NCI-H2227 treated with DMSO at 0.1 percent for 48 hours (cell line): ENCODE measurements around the gene PRR19.
"Not testable (repeated sequence)": the region's sequence is repeated elsewhere in the genome, so short reads cannot be mapped to it uniquely, and the experiment has no call there.

Source experiments
- DNase-seq: peaks from one replicate; lab custom pipeline; 2025; lab: John Stamatoyannopoulos, UW

Gene PRR19

DNA sequence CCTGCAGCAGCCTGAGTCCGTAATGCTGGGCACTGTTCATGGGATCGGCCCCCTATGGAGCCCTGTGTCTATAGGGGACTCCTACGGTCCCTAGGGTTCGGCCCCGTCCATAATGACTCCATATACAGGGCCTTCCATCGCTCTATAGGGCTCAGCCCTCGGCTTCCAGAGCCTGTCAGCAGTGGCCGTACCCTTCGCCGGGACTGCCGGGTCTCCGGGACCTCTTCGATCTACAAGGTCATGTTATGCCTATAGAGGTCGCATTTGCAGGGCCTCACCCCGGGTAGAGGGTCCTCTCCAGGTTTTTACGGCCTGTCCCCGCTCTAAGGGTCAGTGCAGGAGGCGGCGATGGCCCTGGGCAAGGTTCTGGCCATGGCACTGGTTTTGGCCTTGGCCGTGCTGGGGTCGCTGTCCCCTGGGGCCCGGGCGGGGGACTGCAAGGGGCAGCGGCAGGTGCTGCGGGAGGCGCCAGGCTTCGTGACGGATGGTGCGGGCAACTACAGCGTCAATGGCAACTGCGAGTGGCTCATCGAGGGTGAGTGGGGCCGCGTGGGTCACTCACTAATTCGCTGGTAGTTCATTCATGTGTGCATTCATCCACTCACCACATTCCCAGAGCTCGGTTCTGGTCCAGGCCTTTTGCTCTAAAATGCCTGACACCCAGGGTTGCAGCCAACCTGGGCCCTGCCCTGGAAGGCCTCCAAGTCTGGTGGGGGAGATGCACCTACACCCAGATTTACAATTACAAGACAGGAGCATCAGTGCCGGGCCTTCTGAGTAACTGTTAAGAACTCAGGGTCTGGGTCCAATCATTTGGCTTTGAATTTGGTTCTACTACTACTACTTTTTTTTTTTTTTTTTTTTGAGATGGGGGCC is 24.2 kb downstream of the PRR19 start:
- no peak for DNase-seq

DNA sequence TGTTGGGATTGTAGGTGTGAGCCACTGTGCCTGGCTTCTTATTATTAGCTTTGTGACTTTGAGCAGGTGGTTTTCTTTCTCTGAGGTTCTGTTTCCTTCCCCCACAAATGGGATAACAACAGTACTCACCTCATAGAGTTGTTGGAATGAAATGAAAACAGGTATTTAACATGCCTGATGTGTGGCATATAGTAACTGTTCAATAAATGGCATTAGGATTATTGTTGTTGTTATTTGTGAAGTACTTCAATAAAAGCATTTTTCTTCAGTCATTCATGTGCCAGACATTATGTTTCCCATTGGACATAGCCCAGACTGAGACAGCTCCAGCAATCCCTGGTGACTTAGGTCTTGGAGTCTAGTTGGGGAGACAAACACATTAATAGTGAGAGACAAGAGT is 25.0 kb downstream of the PRR19 start:
- DNase-seq, result no peak

DNA sequence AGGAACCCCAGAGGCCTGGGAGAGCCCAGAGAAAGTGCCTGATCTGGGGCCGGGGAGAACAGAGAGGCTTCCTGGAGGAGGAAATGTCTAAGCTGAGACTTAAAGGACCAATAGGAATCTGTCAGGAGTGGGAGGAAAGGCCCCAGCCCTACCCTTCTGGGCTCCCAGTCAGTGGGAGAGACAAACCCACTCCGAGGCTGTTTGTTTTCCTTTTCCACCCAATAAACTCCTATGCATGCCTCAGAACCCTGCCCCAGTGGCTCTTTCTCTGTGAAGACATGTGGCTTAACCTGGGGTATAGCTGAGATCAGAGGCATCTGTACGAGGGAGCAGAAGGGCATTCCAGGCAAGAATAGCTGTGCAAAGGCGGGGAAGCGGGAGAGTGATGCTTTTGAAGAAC is 25.4 kb downstream of the PRR19 start:
- no peak for DNase-seq

DNA sequence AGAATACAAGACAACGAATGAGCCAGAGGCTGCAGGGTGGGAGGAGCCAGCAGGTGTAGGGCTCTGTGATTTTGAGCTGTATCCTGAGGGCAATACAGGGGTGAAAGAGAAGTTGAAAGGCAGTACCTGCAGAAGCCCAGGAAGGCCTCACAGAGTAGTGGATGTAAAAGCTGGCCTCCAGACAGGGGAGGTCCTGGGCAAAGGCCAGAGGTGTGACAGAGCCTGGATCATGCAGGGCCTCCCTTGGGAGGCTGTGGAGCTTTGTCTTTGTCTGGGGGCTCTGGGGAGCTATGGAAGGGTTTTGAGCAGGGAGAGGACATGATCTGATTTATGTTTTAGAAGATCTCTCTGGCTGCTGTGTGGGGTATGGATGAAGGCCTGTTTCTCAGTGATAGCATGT is 26.2 kb downstream of the PRR19 start:
- DNase-seq, result no peak

DNA sequence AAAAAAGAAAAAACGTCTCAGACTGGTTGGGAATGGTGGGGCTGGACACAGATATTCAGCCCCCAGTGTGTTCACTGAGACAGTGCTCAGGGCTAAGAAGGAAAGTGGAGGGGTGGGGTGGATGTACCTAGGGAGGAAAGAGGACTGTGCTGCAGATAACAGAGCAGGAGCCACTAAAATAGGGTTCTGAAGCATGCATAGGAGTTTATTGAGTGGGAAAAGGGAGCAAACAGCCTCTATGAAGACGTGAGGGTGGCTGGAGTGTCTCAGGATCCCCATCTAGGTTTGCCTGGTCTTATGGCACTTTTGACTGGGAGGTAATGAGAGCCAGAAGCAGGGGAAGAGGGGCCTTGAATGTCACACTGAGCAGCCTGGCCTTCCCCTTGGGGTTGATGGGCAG is 26.9 kb downstream of the PRR19 start:
- DNase-seq, result no peak

DNA sequence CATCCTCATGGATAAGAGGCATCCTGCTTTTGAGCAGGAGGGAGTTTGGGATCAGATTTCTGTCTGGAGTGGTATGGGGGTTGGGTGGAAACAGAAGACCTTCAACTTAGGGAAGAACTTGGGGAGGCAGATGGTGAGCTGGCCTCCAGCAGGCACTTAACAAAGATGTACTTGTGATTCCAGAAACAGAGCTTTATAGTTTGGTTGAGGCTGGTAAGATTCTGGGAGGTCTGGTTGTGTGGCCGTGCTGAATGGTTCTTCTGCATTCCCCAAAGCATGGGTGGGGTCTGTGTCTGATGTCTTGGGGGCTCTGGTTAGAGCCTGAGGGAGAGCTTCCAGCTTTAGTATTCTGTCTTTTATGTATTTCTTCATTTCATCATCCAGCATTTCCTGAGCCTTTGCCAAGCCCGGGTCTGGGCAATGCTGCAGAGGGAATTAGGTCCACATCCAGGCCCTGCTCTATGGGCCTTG is 28.3 kb downstream of the PRR19 start:
- no peak for DNase-seq

DNA sequence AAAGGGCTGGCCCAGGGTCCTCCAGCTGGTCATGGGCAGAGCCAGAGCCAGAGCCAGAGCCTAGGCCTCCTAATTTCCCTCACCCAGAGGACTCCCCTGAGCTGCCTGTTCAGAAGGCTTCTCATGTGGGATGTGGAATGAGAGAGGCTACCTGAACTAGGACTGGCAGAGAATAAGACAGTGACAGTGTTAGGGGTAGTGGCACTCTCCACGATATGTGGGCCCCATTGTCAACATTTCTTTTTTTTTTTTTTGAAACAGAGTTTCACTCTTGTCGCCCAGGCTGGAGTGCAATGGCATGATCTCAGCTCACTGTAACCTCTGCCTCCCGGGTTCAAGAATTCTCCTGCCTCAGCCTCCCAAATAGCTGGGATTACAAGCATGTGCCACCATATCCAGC is 29.4 kb downstream of the PRR19 start:
- not testable (repeated sequence) for DNase-seq

DNA sequence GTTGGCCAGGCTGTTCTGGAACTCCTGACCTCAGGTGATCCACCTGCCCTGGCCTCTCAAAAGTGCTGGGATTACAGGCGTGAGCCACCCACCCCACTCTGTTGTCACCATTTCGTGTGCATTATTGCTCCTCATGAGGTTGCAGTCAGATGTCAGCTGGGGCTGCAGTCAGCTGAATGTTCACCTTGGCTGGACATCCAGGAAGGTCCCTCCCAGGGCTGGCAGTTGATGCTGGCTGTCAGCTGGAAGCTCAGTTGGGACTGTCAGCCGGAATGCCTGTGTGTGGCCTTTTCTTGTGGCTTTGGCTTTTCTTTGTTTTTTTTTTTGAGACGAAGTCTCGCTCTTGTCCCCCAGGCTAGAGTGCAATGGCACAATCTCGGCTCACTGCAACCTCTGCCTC is 30.1 kb downstream of the PRR19 start:
- DNase-seq, result no peak

DNA sequence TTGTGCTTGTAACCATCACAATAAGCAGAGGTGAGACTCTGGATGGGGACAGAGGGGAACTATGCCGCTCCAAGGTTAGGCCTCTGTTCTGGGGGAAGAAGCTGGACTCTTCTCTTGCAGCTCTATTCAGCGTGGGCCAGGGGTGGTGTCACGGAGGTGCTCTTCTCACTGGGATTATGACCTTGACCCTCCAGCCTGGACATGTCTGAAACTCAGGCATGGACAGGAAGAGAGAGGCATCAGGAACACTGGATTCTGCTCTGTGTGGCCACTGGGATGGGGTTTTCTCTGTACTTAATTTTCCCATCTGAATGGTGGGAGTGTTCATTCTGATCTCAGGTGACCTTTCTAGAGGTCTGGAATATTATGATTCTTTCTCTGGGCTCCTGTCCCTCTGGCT is 31.1 kb downstream of the PRR19 start:
- no peak for DNase-seq

DNA sequence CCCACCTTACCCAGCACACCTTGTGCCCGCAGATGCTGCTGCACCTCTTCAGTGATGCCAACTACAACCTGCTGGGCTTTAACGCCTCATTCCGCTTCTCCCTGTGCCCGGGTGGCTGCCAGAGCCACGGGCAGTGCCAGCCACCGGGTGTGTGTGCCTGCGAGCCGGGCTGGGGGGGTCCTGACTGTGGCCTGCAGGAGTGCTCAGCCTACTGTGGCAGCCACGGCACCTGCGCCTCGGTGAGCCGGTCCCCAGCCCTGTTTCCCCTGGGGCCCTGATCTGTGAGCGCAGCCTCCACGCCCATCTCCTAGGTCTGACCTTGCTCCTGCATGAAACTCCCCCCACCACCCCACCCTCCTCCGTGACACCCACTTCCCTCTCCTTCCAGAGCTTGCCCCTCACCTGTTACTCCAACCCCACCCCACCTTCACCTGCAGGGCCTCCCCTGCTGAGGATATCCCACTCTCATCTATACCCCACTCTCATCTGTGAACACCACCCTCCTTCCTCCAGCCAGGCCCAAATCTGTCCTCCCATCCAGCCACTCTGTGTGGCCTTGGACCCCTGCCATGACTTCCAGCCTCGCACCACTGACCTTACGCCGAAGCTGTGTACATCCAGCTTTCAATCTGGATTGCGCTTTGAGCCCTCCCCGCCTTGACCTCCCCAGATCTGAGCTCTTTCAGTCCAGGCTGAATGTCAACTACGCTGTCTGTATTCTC is 32.2 kb downstream of the PRR19 start:
- DNase-seq, result no peak

DNA sequence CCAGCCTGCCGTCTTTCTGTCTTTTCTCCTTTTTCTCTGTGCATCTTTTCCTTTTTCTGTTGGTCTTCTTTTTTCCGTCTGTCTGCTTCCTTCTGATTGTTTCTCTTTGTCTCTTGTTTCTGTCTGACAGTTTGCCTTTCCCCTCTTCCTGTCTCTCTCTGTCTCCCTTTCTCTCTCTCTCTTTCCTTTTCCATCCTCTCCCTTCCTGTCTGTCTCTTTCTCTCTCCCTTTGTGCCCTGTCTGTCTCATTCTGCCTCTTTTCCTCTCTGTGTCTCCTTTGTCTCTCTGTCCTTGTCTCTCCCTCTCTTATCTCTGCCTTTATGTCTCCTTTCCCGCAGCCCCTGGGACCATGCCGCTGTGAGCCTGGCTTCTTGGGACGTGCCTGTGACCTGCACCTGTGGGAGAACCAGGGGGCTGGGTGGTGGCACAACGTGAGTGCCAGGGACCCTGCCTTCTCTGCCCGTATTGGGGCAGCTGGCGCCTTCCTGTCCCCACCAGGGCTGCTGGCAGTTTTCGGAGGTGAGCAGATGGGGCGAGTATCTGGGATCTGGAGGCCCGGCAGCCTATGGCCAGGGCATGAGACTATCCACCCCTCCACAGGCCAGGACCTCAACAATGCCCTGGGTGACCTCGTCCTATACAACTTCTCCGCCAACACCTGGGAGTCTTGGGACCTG is 32.9 kb downstream of the PRR19 start:
- no peak for DNase-seq

DNA sequence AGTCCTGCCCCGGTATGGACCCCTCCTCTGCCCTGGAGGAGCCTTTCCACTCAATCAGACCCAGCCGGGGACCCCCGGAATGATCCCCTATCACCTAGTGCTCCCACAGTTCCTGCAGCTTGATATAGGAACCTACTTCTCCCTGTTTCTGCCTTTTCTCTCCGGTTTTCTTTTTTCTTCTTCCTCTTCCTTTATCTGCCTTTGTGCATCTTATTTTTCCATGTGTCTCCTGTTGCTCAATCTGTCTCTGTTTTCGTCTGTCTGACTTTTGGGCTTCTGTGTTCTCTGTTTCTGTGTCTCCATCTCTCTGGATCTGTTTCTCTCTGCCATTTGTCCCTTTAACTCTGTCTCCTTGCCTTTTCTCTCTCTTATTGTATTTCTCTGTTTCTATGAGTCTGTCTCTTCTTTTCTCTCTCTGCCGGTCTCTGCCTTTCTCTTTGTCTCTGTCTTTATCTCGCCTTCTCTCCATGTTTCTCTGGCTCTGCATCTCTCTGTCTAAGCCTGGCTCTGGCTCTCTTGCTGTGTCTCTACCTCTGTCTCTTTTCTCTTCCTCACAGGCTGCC is 33.5 kb downstream of the PRR19 start:
- DNase-seq, result no peak

DNA sequence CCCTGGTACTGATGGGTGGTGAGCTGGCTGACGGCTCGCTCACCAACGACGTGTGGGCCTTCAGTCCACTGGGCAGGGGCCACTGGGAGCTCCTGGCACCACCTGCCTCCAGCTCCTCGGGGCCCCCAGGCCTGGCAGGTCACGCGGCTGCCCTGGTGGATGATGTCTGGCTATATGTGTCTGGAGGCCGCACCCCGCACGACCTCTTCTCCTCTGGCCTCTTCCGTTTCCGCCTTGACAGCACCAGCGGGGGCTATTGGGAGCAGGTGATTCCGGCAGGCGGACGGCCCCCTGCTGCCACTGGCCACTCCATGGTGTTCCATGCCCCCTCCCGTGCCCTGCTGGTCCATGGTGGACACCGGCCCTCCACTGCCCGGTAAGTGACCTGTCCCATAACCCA is 34.0 kb downstream of the PRR19 start:
- DNase-seq, result no peak

DNA sequence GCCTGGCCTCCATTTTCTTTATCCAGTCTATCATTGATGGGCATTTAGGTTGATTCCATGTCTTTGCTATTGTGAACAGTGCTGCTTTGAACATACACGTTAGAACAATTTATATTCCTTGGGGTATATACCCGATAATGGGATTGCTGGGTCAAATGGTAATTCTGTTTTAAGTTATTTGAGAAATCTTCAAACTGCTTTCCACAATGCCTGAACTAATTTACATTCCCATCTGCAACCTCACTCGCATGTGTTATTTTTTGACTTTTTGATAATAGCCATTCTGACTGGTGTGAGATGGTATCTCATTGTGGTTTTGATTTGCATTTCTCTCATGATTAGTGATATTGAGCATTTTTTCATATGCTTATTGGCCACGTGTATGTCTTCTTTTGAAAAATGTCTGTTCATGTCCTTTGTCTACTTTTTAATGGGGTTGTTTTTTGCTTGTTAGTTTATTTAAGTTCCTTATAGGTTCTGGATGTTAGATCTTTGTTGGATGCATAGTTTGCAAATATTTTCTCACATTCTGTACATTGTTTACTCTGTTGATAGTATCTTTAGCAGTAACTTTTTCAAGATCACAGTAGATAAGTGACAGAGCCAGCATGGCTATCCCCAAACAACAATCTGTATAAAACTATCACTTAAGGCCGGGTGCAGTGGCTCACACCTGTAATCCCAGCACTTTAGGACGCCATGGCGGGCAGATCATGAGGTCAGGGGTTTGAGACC is 37.4 kb downstream of the PRR19 start:
- DNase-seq, result not testable (repeated sequence)

DNA sequence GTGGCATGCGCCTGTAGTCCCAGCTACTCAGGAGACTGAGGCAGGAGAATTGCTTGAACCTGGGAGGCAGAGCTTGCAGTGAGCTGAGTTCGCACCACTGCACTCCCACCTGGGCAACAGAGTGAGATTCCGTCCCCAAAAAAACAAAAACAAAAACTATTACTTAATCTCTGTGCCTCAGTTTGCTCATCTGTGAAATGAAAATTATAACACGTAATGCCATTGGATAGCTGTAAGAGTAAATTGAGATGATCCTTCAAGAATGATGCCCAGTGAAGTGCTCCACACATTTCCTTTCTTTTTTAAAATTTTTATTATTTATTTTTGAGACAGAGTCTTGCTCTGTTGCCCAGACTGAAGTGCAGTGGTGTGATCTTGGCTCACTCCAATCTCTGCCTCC is 38.0 kb downstream of the PRR19 start:
- DNase-seq, result not testable (repeated sequence)

DNA sequence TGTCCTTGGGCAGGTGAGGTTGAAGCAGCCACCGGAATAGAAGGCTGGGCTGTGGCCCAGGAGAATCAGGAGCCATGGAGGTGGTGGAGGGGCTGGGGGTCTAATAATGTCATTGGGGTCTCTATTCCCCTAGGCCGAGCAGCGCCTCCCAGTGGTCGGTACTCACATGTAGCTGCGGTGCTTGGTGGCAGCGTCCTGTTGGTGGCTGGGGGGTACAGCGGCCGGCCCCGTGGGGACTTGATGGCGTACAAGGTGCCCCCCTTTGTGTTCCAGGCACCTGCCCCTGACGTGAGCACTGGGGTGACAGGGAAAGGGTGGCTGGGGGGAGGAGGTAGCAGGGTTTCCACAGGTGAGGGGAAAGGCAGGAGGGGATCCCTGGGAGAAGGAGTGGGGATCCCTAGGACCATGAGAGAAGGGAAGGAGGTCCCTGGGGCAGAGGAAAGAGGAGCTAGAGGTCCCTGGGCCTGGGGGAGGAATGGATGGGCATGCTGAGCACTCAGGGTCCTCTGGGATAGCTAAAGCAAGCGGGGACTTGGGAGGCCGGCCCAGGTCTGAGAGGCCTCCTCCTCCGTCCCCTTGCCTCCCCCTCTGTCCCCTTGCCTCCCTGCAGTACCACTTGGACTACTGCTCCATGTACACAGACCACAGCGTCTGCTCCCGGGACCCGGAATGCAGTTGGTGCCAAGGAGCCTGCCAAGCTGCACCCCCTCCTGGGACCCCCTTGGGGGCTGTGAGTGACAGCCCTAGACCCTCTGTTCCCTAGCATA is 41.6 kb downstream of the PRR19 start:
- no peak for DNase-seq

DNA sequence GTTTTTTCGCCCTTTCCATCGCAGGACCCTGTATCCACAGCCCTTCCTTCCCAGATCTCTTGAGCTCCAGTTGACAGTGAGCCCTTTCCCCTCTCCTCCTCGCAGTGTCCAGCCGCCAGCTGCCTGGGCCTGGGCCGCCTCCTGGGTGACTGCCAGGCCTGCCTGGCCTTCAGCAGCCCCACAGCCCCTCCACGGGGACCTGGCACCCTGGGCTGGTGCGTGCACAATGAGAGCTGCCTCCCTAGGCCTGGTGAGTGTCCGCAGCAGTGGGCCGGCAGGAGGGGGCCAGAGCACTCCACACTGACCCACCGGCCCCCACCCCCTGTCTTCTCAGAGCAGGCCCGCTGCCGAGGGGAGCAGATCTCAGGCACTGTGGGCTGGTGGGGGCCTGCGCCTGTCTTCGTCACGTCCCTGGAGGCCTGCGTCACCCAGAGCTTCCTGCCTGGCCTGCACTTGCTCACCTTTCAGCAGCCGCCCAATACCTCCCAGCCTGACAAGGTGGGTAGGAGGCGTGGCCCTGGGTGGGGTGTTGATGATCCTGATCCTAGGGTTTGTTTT is 42.5 kb downstream of the PRR19 start:
- no peak for DNase-seq

DNA sequence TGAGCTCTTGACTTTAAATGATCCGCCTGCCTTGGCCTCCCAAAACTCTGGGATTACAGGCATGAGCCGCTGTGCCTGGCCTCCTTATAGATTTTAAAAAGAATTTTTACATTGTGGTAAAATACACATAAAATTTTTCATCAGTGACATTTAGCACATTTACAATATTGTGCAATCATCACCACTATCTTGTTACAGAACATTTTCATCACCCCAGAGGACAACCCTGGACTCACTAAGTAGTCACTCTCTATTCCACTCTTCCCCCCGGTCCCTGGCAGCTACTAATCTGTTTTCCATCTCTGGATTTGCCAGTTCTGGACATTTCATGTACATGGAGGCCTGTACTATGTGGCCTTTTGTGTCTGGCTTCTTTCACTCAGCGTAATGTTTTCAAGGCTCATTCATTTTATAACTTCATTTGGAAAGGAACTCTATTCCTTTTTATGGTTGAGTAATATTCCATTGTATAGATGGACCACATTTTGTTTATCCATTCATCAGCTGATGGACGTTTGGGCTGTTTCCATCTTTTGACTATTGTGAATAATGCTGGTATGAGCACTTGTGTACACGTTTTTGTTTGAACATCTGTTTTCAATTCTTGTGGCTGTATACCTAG is 43.4 kb downstream of the PRR19 start:
- no peak for DNase-seq

DNA sequence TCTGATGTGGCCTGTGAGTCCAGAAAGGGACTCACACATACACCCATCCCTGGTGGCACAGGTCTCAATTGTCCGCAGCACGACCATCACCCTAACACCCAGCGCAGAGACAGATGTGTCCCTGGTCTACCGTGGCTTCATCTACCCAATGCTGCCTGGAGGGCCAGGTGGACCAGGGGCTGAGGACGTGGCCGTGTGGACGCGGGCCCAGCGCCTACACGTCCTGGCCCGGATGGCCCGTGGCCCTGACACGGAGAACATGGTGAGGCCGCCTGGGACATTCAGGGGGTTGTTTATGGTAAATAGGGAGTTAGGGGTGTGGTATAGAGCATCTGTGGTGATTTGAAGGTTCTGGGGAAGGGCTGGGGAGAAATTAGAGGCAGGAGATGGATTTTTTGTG is 46.3 kb downstream of the PRR19 start:
- DNase-seq, result no peak
